Upper lobe of left lung (tissue), 6 donors: ENCODE measurements around the gene RGS8. TPM values are rescaled to one million over a fixed set of nuclear protein-coding genes. Genes with fewer than 3 reads are reported as not detected.

Experiments used
- ATAC-seq, 2 donors: fragments of 200-7000 bp; cut with Tn5 transposase; one replicate each; pipeline ENCODE4 v1.9.1; 2022; ENCODE audit warnings: mild to moderate bottlenecking in 2 of 2, moderate library complexity in 2 of 2; ENCODE audit not compliant: low FRiP score in 2 of 2
- DNase-seq, 2 donors: peaks; one replicate each; pipeline ENCODE4 v3.0.0-alpha.2; 2019 to 2020
- H3K27ac ChIP-seq, 4 donors: fragments of 200-600 bp; sonication (generic); one replicate each; pipeline ENCODE4 v1.5.1; 2016 to 2019
- H3K27me3 ChIP-seq, 4 donors: fragments of 200-600 bp; sonication (generic); one replicate each; pipeline ENCODE4 v1.5.1; 2017 to 2019
- H3K36me3 ChIP-seq, 4 donors: fragments of 200-600 bp; sonication (generic); one replicate each; pipeline ENCODE4 v1.5.1; 2016 to 2019
- H3K4me1 ChIP-seq, 4 donors: fragments of 200-600 bp; sonication (generic); one replicate each; pipeline ENCODE4 v1.5.1; 2018 to 2019
- H3K4me3 ChIP-seq, 4 donors: fragments of 200-600 bp; sonication (generic); one replicate each; pipeline ENCODE4 v1.5.1; 2017 to 2019; ENCODE audit warnings: mild to moderate bottlenecking in 2 of 4, moderate library complexity in 1 of 4
- H3K9me3 ChIP-seq, 4 donors: fragments of 200-600 bp; sonication (generic); one replicate each; pipeline ENCODE4 v1.5.1; 2018 to 2019
- EP300 ChIP-seq, 4 donors: sonication (generic); formaldehyde crosslinking; IDR thresholded peaks; one replicate each; pipeline ENCODE4 v1.5.1; 2017; ENCODE audit warnings: antibody characterized with exemption in 4 of 4, control low read depth in 2 of 4
- POLR2A ChIP-seq, 4 donors: fragments of 450-650 bp; IDR thresholded peaks; one replicate each; pipeline ENCODE4 v1.5.1; 2016 to 2017; ENCODE audit warnings: antibody characterized with exemption in 4 of 4, mild to moderate bottlenecking in 2 of 4
- POLR2AphosphoS5 ChIP-seq, 2 donors: sonication (generic); formaldehyde crosslinking; IDR thresholded peaks; one replicate each; pipeline ENCODE4 v1.5.1; 2017; ENCODE audit warnings: antibody characterized with exemption in 2 of 2
- WGBS, 2 donors: methylation state at CpG; one replicate each; pipeline ENCODE4 v1.1.5; 2017 to 2018; 5-methylcytosine and 5-hydroxymethylcytosine counted together
- total RNA-seq, 6 donors: library from RNA; depleted of rRNA in 4 of 6; stranded (reverse); fragments of >200 nt in 4 of 6; gene quantifications; one replicate each; pipeline versions ENCODE4 v1.1.0 to v1.2.1, GENCODE V29; 2016 to 2021
- TF ChIP-seq, protein P1 (sequence below), 6 experiments: fragments of 450-650 bp in 4 of 6; fragments of 200-600 bp in 2 of 6; sonication (generic) in 2 of 6; IDR thresholded peaks; one replicate each; pipeline ENCODE4 v1.5.1; 2016 to 2019; ENCODE audit warnings: antibody characterized with exemption in 6 of 6
- donor health status: DM: no; HTN: no; CAD: no; lungs with moderate emphysema.
- donor health status: DM: no; HTN: yes; CAD: no; lungs with severe emphysema.

RGS8 gene
- total RNA-seq, 6 donors from 2014 or later: 0.20 TPM; not detected in 5

DNA sequence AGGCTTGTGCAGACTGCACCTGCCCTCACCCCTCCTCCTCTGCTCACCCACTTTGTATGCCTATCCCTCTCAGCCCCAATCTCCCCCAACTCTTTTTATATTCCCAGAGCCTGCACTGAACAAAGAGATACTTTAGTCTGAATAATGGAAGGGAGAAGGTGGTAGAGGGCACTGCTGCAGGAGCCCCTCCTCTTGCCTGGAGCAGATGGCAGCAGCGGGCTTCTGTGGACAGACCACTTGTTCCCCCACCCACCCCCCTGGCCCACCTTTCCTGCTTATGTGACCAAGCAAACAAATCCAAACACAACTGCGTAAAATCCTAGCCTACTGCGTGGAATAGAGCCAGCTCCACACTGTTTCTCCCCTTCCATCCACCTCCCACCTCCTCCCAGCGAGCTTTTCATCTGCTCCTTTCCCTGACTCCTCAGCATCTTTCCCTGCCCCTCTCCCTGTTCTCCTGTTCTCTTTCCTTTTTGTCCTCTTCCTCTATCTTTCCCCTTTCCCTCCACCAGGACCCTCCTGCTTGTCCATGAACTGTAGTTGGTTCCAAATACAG is 27.5 kb downstream of the RGS8 start:
- TF ChIP-seq POLR2AphosphoS5 (IDR thresholded peaks at IDR 0.05) (no peak), EP300 (IDR thresholded peaks at IDR 0.05) (no peak), POLR2A (IDR thresholded peaks at IDR 0.05) (no peak)
- TF ChIP-seq, protein P1, sequence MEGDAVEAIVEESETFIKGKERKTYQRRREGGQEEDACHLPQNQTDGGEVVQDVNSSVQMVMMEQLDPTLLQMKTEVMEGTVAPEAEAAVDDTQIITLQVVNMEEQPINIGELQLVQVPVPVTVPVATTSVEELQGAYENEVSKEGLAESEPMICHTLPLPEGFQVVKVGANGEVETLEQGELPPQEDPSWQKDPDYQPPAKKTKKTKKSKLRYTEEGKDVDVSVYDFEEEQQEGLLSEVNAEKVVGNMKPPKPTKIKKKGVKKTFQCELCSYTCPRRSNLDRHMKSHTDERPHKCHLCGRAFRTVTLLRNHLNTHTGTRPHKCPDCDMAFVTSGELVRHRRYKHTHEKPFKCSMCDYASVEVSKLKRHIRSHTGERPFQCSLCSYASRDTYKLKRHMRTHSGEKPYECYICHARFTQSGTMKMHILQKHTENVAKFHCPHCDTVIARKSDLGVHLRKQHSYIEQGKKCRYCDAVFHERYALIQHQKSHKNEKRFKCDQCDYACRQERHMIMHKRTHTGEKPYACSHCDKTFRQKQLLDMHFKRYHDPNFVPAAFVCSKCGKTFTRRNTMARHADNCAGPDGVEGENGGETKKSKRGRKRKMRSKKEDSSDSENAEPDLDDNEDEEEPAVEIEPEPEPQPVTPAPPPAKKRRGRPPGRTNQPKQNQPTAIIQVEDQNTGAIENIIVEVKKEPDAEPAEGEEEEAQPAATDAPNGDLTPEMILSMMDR (IDR thresholded peaks at IDR 0.05): no peak
- H3K4me1 ChIP-seq: no peaks in the 10 kb centered on the region
- H3K36me3 ChIP-seq: no peaks in the 10 kb centered on the region
- no peak overlapping the region for H3K4me3 ChIP-seq
- no peak for ATAC-seq
- no peaks in the 10 kb centered on the region for H3K27me3 ChIP-seq
- H3K9me3 ChIP-seq: no peaks in the 10 kb centered on the region
- H3K27ac ChIP-seq: no peak overlapping the region
- DNase-seq: no peak
- WGBS, 2 donors: 77 to 78% methylated on average over 4 of the region's 4 CpGs

DNA sequence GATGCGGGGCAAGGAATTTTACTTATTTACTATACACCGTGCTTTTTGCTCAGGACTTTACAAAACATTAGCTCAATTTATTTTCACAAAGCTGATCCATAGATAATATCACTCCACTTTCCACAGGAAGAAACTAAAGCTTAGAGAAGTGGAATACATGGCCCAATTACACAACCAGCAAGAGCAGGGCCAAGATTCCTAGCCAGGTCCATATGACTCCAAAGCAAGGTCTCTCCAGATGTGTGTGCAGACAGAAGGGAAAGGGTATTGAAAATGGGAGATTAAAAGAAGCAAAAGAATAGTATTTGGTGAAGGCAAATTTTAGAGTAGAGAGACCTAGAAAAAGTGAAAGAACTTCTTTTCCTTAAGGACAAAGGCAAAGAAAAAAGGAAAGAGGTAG is 30.4 kb downstream of the RGS8 start:
- DNase-seq: no peak
- no peaks in the 10 kb centered on the region for H3K4me1 ChIP-seq

DNA sequence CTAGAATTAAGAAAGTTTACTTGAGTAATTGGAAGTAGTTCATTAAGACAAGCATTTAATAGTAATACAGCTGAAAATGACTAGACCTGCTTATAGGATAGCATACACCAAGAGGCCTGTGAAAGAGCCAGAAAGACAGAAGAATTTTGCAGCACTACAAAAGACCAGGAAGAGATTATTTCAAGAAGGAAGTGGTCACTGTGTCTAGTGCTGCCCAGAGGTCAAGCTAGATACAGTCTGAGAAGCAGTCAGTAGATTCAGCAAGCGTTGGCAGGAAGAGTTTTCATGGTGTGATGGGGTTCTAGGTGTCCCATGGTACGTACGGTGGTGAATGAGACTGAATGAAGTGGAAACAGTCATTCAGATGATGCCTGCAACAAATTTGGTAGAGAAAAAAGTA is 31.5 kb downstream of the RGS8 start:
- Histone ChIP-seq H3K36me3 (no peaks in the 10 kb centered on the region), H3K4me1 (no peaks in the 10 kb centered on the region), H3K9me3 (no peaks in the 10 kb centered on the region), H3K27ac (no peak overlapping the region), H3K27me3 (no peaks in the 10 kb centered on the region), H3K4me3 (no peak overlapping the region)
- 56 to 91% methylated on average over 3 of the region's 3 CpGs for WGBS, 2 donors
- TF ChIP-seq POLR2A (IDR thresholded peaks at IDR 0.05) (no peak), EP300 (IDR thresholded peaks at IDR 0.05) (no peak), POLR2AphosphoS5 (IDR thresholded peaks at IDR 0.05) (no peak)
- TF ChIP-seq, protein P1 (IDR thresholded peaks at IDR 0.05): no peak
- ATAC-seq (no peak), DNase-seq (no peak)

More for the DNA sequence above, 30.4 kb downstream of the RGS8 start:
- Histone ChIP-seq H3K9me3 (no peaks in the 10 kb centered on the region), H3K27me3 (no peaks in the 10 kb centered on the region), H3K36me3 (no peaks in the 10 kb centered on the region), H3K4me3 (no peak overlapping the region), H3K27ac (no peak overlapping the region)
- ATAC-seq: no peak
- TF ChIP-seq EP300 (IDR thresholded peaks at IDR 0.05): no peak
- no peak for TF ChIP-seq POLR2AphosphoS5 (IDR thresholded peaks at IDR 0.05)
- TF ChIP-seq, protein P1 (IDR thresholded peaks at IDR 0.05): no peak
- TF ChIP-seq POLR2A (IDR thresholded peaks at IDR 0.05): no peak
- WGBS, 2 donors: 85 to 90% methylated on average over 2 of the region's 2 CpGs

DNA sequence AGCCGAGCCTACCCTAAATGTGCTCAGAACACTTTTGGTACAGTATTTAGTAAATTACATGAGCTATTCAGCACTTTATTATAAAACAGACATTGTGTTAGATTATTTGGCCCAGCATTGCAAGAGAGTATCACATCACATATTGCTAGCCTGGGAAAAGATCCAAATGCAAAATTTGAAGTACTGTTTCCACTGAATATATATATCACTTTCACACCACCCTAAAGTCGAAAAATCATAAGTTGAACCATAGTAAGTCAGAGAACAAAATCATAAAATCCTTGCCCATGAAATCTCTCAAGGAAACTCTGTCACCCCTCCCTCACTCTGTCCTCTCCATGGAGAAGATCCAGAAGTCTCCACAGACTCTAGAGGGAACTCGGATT is 33.1 kb downstream of the RGS8 start:
- no peaks in the 10 kb centered on the region for H3K4me1 ChIP-seq
- no peak overlapping the region for H3K27ac ChIP-seq
- DNase-seq: no peak
- WGBS, 2 donors: 70 to 79% methylated on average over 3 of the region's 3 CpGs
- H3K4me3 ChIP-seq: no peak overlapping the region
- H3K27me3 ChIP-seq: no peaks in the 10 kb centered on the region
- no peak for ATAC-seq
- no peaks in the 10 kb centered on the region for H3K36me3 ChIP-seq
- TF ChIP-seq POLR2A (IDR thresholded peaks at IDR 0.05) (no peak), POLR2AphosphoS5 (IDR thresholded peaks at IDR 0.05) (no peak), EP300 (IDR thresholded peaks at IDR 0.05) (no peak)
- TF ChIP-seq, protein P1 (IDR thresholded peaks at IDR 0.05): no peak
- H3K9me3 ChIP-seq: no peaks in the 10 kb centered on the region

DNA sequence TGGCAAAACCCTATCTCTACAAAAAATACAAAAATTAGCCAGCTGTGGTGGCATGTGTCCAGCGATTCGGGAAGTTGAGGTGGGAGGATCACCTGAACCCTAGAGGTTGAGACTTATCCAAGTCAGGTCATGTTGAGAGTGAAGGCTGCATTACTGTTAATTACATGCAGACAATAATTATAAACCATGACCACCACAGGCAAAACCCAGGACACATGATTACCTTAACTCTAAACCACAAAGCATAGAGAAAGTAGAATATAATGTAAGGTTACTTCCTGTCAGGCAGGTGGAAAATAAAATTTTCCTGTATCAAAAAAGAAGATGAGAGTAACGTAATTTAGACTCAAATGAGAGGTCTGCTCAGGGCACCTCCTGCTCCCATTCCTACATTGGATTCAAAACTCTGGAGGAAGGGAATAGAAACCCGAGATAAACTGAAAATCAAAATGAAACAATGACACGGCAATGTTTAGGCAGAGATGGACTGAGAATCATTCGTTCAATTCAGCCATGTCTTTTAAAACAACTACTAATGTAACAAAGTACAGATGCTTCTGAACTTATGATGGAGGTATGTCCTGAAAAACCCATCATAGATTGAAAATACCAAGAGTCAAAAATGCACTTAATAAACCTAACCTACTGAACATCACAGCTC is 33.6 kb downstream of the RGS8 start:
- Histone ChIP-seq H3K36me3 (no peaks in the 10 kb centered on the region), H3K4me3 (no peak overlapping the region), H3K9me3 (no peaks in the 10 kb centered on the region), H3K4me1 (no peaks in the 10 kb centered on the region), H3K27me3 (no peaks in the 10 kb centered on the region), H3K27ac (no peak overlapping the region)
- ATAC-seq (no peak), DNase-seq (no peak)
- WGBS, 2 donors: 83 to 87% methylated on average over 6 of the region's 6 CpGs
- TF ChIP-seq, protein P1 (IDR thresholded peaks at IDR 0.05): no peak
- no peak for TF ChIP-seq POLR2AphosphoS5 (IDR thresholded peaks at IDR 0.05)
- no peak for TF ChIP-seq EP300 (IDR thresholded peaks at IDR 0.05)
- TF ChIP-seq POLR2A (IDR thresholded peaks at IDR 0.05): no peak
